Measurements from ENCODE around the gene IL1B.

The IL1B gene

GRCh38 chr2:112791019-112791418 lies 45.6 kb downstream of the IL1B start:
- TF ChIP-seq CTCF (IDR thresholded peaks at IDR 0.05; ENCODE audit: insufficient read depth, low read depth, low read length, missing control alignments): no peak
- DNase-seq (ENCODE audit: low read depth): no peak
- H3K4me3 ChIP-seq (ENCODE audit: low read depth, low read length): no peak overlapping the region

GRCh38 chr2:112790305-112790704 lies 46.3 kb downstream of the IL1B start:
- TF ChIP-seq CTCF (IDR thresholded peaks at IDR 0.05; ENCODE audit: insufficient read depth, low read depth, low read length, missing control alignments): no peak
- DNase-seq (ENCODE audit: low read depth): no peak
- no peak overlapping the region for H3K4me3 ChIP-seq (ENCODE audit: low read depth, low read length)

- no peak overlapping the region for H3K4me3 ChIP-seq (ENCODE audit: low read depth, low read length)
- DNase-seq (ENCODE audit: low read depth): no peak
- no peak for TF ChIP-seq CTCF (IDR thresholded peaks at IDR 0.05; ENCODE audit: insufficient read depth, low read depth, low read length, missing control alignments)
Measured at GRCh38 chr2:112789186-112789585, 47.4 kb downstream of the IL1B start.

- H3K4me3 ChIP-seq (ENCODE audit: low read depth, low read length): no peak overlapping the region
- no peak for DNase-seq (ENCODE audit: low read depth)
- no peak for TF ChIP-seq CTCF (IDR thresholded peaks at IDR 0.05; ENCODE audit: insufficient read depth, low read depth, low read length, missing control alignments)
Measured at GRCh38 chr2:112788653-112789052, 47.9 kb downstream of the IL1B start.

GRCh38 chr2:112787729-112788393 lies 48.7 kb downstream of the IL1B start:
- no peak for DNase-seq (ENCODE audit: low read depth)
- no peak for TF ChIP-seq CTCF (IDR thresholded peaks at IDR 0.05; ENCODE audit: insufficient read depth, low read depth, low read length, missing control alignments)
- H3K4me3 ChIP-seq (ENCODE audit: low read depth, low read length): no peak overlapping the region

GRCh38 chr2:112787294-112787693 lies 49.3 kb downstream of the IL1B start:
- no peak for TF ChIP-seq CTCF (IDR thresholded peaks at IDR 0.05; ENCODE audit: insufficient read depth, low read depth, low read length, missing control alignments)
- no peak for DNase-seq (ENCODE audit: low read depth)

More at GRCh38 chr2:112787294-112787693, 49.3 kb downstream of the IL1B start:
- H3K4me3 ChIP-seq (ENCODE audit: low read depth, low read length): no peak overlapping the region

All from GM12865 (cell line).